Measurements from ENCODE around the gene LMO3. TPM values are rescaled to one million over a fixed set of nuclear protein-coding genes. Genes with fewer than 3 reads are reported as not detected.

LMO3 gene
- total RNA-seq, 1 donor from 2014 or later = 1,227 TPM

DNA sequence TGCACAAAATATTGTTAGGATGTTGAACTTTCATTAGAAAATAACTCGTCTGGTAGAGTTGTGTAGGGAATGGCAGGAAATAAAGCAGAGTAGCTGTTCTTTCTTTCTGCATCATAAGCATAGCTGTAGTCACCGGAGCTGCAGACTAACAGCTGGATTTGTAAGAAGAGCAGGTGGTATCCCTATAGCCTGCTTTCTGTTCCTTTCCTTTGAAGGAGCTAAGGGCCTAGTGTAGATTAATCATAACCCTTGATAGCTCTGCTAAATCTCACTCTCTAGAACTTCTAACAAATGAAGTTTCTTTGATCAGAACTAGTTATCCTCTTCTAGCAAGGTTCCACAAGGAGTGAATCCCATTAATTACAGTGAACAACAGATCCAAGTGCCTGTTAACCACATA is 3.5 kb downstream of the LMO3 start:
- FAIRE-seq (no peak), DNase-seq (ENCODE audit: low spot score in 2 of 2) (no peak)

DNA sequence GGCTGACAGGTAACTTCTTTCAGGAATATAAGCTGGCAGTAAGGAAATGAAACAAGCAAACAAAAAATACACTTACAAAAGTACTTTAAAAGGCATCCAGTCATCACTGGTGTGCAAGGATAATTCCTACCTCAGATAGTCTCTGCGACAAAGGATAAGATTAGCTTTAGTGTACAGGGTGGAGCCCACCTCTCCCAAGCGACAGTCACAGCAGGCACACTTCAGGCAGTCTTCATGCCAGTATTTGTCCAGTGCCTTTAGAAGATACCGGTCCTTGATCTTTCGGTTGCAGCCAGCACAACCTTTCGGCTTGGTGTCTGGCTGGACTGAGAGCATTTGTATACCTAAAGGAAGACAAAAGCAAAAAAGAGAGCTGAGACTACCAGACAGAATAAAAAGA is 5.4 kb downstream of the LMO3 start:
- no peak for FAIRE-seq
- no peak for DNase-seq (ENCODE audit: low spot score in 2 of 2)

DNA sequence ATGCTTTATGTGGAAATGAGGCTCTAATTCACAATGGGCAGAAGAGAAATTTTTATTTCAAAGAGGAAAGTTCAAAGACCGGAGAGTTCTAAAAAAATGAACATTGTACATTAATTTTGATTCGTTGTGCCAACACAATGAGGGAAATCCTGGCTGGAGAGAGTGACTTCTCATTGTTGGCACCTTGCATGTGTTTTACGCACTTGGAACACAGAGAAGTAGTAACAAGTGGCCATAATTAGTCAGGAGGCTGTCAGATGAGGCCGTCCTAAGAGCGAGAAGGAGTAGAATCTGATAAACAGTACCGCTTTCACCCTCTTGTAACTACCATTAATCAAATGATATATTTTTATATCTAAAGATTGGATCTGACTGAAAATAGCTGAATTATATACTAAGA is 6.9 kb downstream of the LMO3 start:
- DNase-seq (ENCODE audit: low spot score in 2 of 2) = no peak
- no peak for FAIRE-seq

DNA sequence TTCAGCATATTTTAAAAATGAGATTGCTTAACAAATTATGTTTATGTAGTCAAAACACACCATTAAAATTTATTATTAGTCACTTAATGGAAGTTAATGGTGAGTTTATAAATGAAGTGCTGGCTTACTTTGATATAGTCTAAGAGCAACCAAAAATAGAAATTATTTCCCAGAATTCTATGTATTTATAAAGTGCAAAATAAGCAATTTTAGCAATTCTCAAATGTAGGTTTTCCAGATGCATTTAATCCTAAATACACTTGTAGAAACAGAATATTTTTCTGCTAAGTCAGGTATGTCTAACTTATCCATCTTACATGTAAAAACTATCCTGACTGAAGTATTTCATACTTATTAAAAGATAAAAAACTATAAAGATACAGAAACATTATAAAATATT is 11.2 kb downstream of the LMO3 start:
- DNase-seq (ENCODE audit: low spot score in 2 of 2) (no peak), FAIRE-seq (peak; percentile 51)

DNA sequence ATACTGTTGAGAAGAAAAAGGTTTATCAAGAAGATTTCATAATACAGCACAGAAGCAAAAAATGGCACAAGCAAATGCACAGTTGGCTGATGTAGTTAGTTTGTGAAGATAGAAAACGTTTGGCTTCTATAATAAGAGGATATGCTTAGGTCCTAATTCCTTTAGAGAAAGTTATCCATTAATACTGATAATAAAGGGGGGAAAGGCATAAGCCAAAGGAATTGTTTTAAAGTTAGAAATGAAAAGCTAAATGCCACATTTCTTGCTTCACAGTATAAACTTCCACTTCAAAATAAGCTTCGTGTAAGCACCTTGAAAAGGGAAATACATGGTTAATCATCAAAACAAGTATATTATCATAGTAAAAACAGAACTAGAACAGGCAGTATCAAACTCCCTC is 12.4 kb downstream of the LMO3 start:
- DNase-seq (ENCODE audit: low spot score in 2 of 2) = no peak
- FAIRE-seq = no peak

DNA sequence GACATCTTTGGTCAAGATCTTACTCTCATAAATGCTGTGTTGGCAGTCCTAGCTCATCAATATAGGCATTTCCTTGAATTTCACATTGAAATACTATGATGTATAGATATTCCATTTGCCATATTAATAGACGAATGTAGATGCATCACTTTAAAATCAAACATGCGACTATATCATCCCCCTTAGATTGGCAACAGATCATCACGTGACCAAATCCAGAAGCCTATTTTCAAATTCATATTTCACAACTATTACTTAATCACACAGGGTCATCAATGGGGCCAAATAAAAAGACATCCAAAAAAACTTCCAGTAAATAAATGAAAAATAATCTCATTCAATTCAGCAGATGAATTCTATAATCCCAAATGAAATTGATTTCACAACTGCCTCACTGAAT is 15.3 kb downstream of the LMO3 start:
- DNase-seq (ENCODE audit: low spot score in 2 of 2) (no peak), FAIRE-seq (no peak)

DNA sequence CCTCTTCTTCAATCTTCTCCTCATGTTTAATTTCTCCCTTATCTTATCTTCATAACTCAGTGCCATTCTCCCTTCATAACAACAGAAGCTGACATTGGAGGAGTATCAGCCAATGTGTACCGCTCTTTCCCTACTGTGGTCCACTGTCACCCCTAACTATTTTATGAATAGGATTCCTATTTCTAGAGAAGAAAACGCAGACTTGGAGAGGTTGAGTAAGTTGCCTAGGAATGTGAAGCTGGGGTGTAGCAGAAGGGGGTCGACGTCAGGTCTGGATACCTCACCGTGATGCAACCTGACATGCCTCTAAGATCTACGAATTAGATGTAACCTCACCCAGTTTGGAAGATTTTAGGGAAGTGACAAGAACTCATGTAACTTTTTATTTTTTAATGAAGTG is 17.1 kb downstream of the LMO3 start:
- DNase-seq (ENCODE audit: low spot score in 2 of 2) = no peak
- FAIRE-seq = no peak

DNA sequence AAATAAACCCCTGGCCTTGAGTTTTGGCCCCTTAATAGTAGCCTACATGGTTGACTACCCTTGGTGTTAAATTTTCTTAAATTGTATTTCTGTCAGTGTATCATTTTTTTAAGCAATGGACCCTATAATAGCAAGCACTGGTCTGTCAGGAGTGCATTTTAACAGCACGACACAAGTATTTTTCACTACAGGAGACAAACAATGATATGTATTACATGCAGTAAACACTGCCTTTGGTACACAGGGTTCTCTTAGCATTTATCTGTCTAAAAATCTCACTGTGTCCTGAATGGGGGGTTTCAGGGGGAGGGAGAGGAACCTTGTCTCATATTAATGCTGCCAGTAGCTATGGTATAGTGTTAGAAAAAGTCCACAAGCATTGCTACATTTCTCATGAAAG is 18.4 kb downstream of the LMO3 start:
- DNase-seq (ENCODE audit: low spot score in 2 of 2) = no peak
- no peak for FAIRE-seq

DNA sequence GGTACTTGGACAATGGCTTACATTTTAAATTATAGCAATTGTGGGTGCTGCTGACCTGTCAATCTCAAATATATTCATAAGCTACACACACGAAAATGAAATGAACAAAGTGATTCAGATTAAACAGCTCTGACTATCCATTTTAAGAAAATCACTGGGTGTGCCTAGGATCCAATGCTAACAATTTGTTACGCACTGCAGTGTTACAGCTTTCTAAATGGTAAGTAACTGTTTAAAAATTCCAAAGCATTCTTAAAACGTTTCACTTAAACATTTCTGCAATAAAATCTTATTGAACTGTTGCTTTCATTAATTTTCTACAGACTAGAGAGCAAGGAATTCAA is 18.9 kb downstream of the LMO3 start:
- no peak for DNase-seq (ENCODE audit: low spot score in 2 of 2)
- FAIRE-seq = no peak

DNA sequence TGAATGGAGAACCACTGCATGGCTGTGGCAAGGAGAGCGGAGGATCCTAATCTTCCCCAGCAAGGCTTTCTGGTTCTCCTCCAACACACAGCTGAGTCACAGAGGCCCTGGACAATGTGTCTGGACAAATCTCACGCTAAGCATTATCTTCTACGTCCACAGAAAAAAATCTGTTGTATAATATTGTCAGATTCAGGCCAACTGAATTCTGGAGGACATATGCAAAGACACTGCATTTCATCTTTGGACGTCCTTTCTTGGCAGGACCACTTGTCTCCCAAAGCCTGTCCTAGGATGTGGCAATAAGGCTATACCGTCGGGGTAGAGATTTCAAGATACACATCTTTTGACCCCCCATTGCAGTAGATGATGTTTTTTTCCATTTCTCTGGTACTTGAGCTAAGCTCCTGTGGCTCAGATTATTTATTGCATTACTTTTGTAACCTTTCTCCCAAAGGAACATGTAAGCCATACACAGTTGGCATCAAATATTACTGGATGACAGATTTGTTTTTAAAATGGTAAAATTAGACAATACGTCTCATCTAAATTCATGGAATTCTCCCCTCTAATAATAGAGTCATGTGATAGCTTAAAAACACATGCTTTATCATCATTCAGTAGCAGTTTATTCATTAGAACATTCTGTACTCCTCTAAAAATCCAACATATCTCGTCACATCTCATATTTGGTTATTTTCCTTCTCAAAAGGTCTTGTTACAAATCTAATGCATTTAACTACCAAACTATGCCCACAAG is 19.4 kb downstream of the LMO3 start:
- FAIRE-seq = no peak
- no peak for DNase-seq (ENCODE audit: low spot score in 2 of 2)

DNA sequence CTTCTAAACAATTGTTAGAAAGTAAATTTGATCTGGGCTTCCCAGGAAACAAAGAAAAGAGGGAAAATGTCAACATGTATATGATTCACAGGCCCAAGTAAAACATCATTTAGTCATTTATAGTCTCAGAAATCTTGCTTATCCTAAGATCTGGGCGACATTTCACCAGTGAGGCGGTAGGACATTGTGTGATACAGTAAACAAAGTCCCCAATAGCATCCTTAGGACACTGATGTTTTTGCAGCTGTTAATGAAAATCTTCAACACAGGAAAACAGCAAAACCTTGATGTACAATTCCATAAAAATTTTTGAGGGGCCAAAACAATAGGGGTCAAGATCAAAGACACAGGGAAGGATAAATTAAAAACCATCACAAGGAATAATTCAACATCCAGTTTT is 20.2 kb downstream of the LMO3 start:
- FAIRE-seq = no peak

DNA sequence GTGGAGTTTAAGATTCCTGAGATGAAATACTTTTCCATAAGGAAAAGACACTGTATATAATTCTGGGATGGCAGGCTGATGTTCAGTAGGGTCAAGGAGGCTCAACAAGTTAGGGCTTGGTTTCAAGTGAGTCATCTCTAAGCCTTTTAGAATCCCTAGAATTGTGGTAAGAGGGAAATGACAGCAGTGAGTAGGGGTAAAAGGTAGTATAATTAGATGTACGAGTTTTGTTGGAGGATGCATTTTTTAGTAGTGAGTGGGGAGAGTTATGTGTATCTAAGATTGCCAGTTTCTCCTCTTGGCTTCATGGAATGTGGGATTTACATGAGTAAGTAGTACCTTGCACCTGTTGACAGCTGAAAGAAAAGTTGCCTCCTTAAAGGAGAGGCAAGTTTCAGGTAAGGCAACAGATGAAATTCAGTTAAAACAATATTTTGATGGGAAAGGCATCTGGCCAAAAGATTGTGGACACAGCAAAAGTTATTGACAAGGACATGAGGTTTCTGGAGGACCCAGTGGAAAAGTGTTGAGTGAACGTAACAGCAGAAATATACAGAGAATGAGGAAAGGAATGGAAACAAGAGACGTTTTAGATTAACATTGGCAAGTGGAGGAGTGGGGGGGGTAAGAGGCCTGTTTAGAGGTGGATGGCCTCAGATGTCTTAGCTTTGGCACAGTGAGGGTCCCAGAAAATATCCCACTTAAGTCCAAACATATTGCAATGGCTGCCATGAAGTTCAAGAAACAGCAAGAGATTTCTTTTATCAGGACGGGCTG is 21.8 kb downstream of the LMO3 start:
- FAIRE-seq (no peak), DNase-seq (ENCODE audit: low spot score in 2 of 2) (no peak)

More for the DNA sequence above, 20.2 kb downstream of the LMO3 start:
- no peak for DNase-seq (ENCODE audit: low spot score in 2 of 2)

DNA sequence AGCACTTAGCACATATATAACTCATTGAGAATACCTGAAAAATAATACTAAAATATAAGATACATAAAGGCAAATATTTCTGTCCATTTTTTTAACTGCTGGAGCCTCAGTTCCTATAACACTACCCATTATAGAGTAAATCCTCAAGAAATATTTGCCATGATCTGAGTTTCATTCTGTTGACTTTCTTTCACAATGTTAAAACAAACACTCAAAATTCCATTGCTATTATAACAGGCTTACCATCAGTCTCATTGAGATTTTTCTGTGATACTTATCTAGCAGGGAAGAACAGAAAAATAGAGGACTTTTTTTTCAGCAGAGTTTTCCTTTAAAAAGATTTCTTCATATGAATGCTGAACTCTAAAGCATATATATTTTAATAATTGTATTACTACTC is 24.5 kb downstream of the LMO3 start:
- no peak for DNase-seq (ENCODE audit: low spot score in 2 of 2)
- no peak for FAIRE-seq

DNA sequence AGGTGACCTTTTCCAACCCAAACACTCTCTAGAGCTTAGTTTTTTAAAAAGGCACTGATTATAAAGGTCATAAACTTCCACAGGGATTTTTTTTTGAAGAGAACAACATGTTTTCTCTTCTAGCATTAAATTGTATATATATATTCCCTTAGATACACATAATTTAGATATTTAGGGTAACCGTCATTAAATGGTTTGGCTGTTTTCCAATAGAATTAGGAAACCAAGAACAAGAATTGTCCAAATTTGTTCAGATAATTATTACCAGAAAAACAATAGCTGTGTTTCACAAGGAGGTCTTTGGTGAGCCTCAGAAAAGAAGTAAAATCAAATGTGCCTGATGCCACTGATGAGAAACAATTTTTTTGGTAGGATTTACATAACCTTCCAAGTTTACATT is 26.9 kb downstream of the LMO3 start:
- DNase-seq (ENCODE audit: low spot score in 2 of 2) (no peak), FAIRE-seq (no peak)

DNA sequence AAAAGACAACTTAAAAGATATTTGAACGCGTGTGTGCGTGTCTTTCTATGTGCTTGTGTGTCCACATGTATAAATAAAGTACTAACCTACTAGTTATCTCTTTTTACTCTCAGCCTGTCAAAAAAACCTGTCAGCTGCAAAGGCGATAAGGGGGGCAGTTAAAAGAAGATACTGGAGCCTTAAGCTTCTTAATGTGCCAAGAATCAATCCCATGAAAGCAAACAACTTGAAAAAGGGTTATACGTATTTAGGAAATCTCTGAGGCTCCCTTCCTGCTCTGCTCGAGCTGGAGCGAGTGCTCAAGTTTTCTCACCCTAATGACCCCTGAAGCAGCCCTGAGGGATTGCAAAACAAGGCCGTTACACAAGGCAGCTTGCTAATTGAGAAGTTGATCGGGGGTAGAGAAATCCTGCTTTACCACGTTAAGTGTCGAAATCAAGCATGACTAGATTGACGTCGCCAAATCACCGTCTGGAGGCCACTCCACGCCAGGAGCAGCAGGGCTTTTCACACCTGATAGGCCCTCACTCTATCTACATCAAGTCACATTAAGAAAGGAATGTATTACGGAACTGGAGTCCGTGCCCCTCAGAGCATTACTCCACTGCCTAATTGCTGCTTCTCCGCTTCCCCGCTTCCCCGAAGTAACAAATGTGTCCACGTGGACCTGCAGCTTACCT is 32.4 kb downstream of the LMO3 start:
- FAIRE-seq (no peak), DNase-seq (ENCODE audit: low spot score in 2 of 2) (no peak)

DNA sequence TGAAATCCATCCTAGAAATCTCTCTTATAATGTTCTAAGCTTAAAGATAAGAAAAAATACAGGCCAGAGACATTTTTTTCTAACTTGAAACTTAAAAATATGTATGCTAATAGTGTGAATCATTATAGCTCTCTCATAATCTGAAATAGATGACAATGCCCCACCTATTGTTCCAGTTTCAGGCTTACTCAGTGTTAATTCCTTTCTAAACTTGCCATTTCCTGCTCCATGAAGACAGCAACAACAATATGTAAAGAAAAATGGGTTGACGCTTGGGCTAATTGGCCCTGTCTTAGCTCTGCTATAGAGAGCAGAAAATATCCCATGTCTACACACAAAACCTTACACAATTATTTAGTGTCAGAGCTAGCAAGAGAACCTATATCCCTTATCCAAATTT is 37.1 kb downstream of the LMO3 start:
- DNase-seq (ENCODE audit: low spot score in 2 of 2) (no peak), FAIRE-seq (no peak)

DNA sequence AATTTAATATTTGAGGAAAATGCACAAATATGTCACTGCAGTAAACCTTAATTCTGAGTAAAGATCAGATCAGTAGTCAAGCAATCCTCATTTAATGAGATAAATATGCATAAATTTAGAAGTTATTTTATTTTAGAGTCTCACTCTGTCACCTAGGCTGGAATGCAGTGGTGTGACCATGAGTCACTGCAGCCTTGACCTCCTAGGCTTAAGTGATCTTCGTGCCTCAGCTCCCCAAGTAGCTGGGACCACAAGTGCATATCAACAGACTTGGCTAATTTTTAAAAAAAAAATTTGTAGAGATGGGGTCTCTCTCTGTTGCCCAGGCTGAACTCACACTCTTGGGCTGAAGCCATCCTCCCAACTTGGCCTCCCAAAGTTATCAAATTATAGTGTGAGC is 41.3 kb downstream of the LMO3 start:
- no peak for FAIRE-seq
- DNase-seq (ENCODE audit: low spot score in 2 of 2) = no peak

DNA sequence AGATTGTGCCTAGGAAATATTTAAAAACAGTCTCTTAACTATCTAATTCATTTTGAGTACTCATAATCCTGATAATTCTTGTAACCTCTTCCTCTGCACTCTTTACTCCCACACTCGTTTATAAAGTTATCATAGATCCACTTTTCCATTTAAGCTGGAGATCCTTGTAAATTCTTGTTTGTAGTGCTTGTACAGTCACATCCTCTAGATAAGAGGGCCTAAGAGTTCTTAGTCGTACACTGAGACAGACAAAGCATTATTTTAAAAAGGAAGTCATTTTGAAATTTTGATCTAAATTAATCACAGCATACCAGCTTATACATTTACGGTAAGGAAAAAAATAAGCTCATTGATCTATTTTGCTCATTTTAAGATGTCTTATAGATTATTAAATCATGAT is 42.5 kb downstream of the LMO3 start:
- DNase-seq (ENCODE audit: low spot score in 2 of 2) (no peak), FAIRE-seq (no peak)

DNA sequence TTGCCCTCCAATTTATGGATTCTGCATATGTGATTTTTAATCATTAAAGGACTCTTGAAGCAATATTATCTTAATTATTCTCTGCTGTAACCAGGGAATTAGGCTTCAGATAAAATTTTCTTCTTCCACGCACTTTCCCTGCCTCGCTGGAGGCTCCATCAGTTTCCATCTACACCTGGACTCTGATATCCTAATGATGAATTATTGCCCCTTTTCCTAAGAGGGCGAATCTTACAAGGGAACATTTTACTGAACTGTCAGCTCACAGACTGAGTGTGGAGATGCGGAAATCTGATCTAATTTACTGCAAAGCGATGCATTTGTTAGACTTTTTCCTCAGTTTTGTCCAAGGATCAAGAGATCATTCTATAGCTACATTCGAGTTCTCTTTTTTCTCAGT is 43.0 kb downstream of the LMO3 start:
- FAIRE-seq = no peak

DNA sequence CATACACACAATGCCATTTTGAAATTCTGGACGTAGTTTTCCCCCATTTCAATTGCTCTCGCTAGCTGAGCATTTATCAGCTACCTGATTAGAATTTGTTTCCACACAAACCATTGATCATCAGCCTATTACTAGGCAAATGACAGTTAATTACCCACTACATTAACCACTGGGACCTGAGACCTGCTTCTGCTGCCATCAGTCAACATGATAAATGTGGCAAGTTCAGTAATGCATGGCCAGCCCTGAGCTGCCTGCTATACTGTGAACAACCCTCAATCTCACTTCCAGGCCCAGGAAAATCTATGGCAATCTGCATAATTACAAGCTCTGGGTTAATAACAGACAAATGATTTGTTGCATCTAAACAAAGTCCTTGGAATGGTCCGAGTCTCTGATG is 43.5 kb downstream of the LMO3 start:
- FAIRE-seq (no peak), DNase-seq (ENCODE audit: low spot score in 2 of 2) (no peak)

More for the DNA sequence above, 43.0 kb downstream of the LMO3 start:
- no peak for DNase-seq (ENCODE audit: low spot score in 2 of 2)

DNA sequence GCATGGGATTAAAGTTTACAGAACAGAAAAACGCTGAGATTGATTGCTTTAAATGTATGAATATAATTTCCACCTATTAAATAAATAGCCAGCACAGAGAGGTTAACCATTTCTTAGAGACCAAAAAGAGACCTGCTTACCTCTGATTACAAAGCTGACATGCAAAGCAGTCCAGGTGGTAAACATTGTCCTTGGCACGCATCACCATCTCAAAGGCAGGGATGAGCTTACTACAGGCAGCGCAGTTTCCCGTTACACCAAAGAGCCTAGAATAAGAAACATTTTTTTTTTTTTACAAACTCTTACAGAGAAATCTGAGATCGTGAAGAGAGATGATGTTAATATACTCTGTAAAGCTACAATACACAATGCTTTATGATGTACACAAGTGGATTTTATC is 45.7 kb downstream of the LMO3 start:
- no peak for DNase-seq (ENCODE audit: low spot score in 2 of 2)
- no peak for FAIRE-seq

DNA sequence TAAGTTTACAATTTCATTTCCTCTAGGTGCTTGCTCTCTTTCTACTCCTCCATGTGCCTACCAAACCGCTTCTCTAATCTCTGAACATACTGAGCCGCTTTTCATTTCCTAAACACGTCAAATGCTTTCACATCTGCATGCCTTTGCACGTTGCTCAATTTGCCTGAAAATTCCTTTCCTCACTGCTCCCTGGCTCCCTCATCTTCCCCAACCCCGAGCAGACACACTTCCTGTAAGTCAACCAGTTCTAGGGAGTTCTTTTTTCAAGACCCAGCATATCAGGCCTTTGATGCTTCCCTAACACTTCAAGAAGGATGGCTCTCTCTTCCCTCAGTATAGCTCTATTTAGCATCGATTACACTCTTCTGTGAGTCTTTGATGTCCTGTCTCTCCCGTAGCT is 50.3 kb downstream of the LMO3 start:
- no peak for DNase-seq (ENCODE audit: low spot score in 2 of 2)
- FAIRE-seq = no peak

Data from frontal cortex (tissue), 4 donors.